Colonic mucosa (tissue), 4 donors: Measurements from ENCODE around the gene IFT74. TPM values are rescaled to one million over a fixed set of nuclear protein-coding genes. Genes with fewer than 3 reads are reported as not detected.

ENCODE experiments used
- DNase-seq: peaks from one replicate; pipeline ENCODE4 v3.0.0-alpha.2; 2020
- H3K27ac ChIP-seq: fragments of 200-600 bp; one replicate; pipeline ENCODE4 v1.8.0; 2021
- H3K27me3 ChIP-seq: fragments of 200-600 bp; one replicate; pipeline ENCODE4 v1.8.0; 2021
- H3K36me3 ChIP-seq: fragments of 200-600 bp; one replicate; pipeline ENCODE4 v1.8.0; 2021
- H3K4me1 ChIP-seq: fragments of 200-600 bp; one replicate; pipeline ENCODE4 v1.8.0; 2021; ENCODE audit warnings: mild to moderate bottlenecking
- H3K4me3 ChIP-seq: fragments of 200-600 bp; one replicate; pipeline ENCODE4 v1.8.0; 2021
- H3K9ac ChIP-seq, 2 donors: one replicate each; pipeline ENCODE4 v1.7.0; 2013; ENCODE audit warnings: control low read depth in 2 of 2, low read depth in 2 of 2, low read length in 2 of 2
- H3K9me3 ChIP-seq: fragments of 200-600 bp; one replicate; pipeline ENCODE4 v1.8.0; 2021
- CTCF ChIP-seq: fragments of 200-600 bp; IDR thresholded peaks from one replicate; pipeline ENCODE4 v1.8.0; 2022; ENCODE audit warnings: antibody characterized with exemption, mild to moderate bottlenecking
- intact Hi-C: fragments of 100-400 bp; cut with DNase I; formaldehyde crosslinking; loops from one replicate; pipeline ENCODE4 v1.14.1; 2022
- total RNA-seq, 2 donors: library from RNA; stranded (reverse); fragmentation: NEBNext Ultra II Directional in 1 of 2; extraction: Animal tissue kit (Norgen Biotek cat#: 25700) in 1 of 2; gene quantifications; one replicate each; pipeline ENCODE4 v1.2.1, GENCODE V29; 2021
- donor health status: healthy.
- donor health status: DM: no; HTN: no; CAD: no.
- donor health status: DM: no; HTN: no; CAD: no.

The IFT74 gene
- total RNA-seq, 2 donors from 2014 or later, result 12.3 to 14.8 TPM

GRCh38 chr9:27112235-27112634, 156.0 kb downstream of the IFT74 start:
- no peak overlapping the region for H3K9ac ChIP-seq
- no peaks in the 10 kb centered on the region for H3K27me3 ChIP-seq
- H3K27ac ChIP-seq, result no peak overlapping the region
- no peaks in the 10 kb centered on the region for H3K4me1 ChIP-seq
- intact Hi-C loops, result no loop called here
- no peaks in the 10 kb centered on the region for H3K9me3 ChIP-seq
- no peak for TF ChIP-seq CTCF
- no peaks in the 10 kb centered on the region for H3K36me3 ChIP-seq
- H3K4me3 ChIP-seq, result no peak overlapping the region
- DNase-seq, result no peak

Other genes starting within 250 kb of the IFT74 start
- gene CAAP1, start 63.6 kb upstream of the IFT74 start, total RNA-seq, result 10 to 100 TPM; 28.8 to 38.0 TPM
- gene PLAA, start 9.2 kb upstream of the IFT74 start, total RNA-seq, result 10 to 100 TPM; 24.4 to 32.4 TPM
- 100 to 1,000 TPM in 1 of 2 donors, 10 to 100 TPM in 1; 48.9 to 130 TPM for gene LRRC19, start 49.3 kb downstream of the IFT74 start, total RNA-seq
- gene TEK, start 152.8 kb downstream of the IFT74 start, total RNA-seq, result 1 to 10 TPM; 1.6 to 6.3 TPM